Lung microvascular endothelial cell (primary cell): ENCODE results near the gene SNAP47. TPM values are rescaled to one million over a fixed set of nuclear protein-coding genes. Genes with fewer than 3 reads are reported as not detected.
A peak's percentile ranks its signal among the peaks of the same experiment; 100 is the strongest.

Experiments
- DNase-seq, 2 donors: peaks; one replicate each; pipeline versions ENCODE4 v3.0.0 to v3.0.0-alpha.2; 2010; ENCODE audit warnings: low read depth in 2 of 2
- total RNA-seq: library from RNA; depleted of rRNA; stranded (reverse); fragments of >200 nt; gene quantifications from 2 replicates; pipeline ENCODE4 v1.2.1, GENCODE V29; 2014

The SNAP47 gene
- total RNA-seq, 1 donor from 2014 or later = 28.0 TPM

DNA sequence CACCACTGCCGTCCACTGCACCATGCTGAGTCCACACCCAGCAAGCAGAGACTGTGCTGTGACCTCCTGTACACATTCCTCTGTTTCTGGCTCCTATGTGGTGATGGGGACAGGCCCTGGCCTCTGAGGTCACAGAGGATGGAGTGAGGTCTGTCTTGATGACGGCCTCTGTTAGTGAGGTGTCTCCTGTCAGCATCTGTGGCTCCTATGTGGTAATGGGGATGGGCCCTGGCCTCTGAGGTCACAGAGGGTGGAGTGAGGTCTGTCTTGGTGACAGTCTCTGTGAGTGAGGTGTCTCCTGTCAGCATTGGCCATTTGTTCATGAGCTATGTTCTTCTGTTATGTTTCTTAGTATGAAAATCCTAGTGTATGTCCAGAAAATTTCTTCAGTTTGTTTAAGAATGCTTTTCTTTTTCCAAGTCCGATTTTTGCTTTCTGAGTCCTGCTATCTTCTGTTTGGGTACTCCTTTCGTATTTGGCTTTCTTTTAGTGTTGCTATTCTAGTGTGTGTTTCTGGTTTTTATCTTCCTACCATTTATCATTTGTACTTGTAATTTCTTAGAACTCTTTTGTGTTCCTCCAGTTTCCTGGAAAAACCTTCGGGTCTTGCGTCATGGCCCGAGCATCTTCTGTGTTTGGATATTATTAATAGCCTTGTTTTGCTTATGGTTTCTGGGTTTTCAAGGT is 13.4 kb downstream of the SNAP47 start:
- DNase-seq = no peak

DNA sequence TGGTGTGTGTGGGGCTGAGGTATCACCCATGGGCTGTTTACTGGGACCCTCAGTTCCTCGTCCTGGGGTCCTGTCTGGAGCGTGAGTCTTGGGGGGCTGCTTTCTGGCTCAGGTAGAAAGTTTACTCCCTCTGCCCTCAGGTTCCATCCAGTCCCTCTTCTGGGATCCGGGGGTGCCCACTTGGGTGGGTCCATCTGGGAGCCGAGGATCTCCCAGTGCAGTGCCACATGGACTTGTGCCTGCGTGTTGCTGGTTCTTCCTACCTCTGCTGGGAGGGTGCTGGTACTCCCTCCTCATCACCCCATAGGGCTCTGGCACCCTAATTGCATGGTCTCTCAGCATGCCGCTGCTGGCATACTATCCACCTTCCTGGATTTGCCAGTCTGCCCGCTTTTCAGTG is 14.0 kb downstream of the SNAP47 start:
- DNase-seq = no peak

- no peak for DNase-seq
Observed at GRCh38 chr1:227749916-227750710, 14.9 kb downstream of the SNAP47 start.

DNA sequence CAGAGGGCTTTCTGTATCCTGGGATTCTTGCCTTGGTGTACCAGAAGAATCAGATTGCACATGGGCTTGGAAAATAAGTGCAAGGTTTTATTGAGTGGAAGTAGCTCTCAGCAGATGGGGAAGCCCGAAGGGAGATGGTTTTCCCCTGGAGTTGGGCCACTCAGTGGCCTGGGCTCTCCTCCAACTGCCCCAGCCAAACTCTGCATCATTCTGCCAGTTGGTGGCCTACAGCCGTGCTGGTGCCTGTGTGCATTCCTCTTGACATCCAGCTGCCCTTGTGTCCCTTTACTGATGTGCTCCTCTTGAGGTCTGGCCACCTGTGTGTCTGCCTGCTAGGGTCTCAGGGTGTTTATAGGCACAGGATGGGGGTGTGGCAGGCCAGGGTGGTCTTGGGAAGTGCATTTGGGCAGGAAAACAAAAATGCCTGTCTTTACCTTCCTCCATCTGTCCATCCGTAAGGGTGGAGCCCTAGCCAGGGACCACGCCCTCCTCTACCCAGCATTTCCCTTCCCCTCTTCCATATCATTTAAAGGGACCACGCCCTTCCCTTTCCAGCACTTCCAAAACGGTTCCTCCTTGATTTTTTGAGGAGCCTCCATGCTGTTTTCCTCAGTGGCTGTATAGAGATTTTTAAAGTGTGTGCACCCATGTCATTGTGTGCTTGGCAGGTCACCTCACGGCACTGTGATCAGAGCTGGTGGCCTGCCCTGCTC is 18.9 kb downstream of the SNAP47 start:
- DNase-seq = peak; percentile 17 to 29

DNA sequence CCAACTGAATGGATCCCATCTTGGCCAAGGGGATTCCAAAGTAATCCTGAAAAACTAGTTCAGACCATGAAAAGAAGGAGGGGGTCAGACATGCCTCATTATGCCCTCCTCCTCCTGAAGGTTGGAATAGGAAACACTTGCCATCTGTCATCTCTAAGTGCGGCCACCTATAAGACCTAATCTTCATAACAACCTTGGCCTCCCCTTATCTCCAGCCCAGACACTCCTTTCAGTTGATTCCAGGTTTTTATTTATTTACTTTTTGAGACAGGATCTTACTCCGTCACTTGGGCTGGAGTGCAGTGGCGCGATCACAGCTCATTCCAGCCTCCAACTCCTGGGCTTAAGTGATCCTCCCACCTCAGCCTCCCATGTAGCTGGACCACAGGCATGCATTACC is 19.7 kb downstream of the SNAP47 start:
- no peak for DNase-seq

GRCh38 chr1:227756172-227756959 is 21.1 kb downstream of the SNAP47 start:
- DNase-seq = no peak

DNA sequence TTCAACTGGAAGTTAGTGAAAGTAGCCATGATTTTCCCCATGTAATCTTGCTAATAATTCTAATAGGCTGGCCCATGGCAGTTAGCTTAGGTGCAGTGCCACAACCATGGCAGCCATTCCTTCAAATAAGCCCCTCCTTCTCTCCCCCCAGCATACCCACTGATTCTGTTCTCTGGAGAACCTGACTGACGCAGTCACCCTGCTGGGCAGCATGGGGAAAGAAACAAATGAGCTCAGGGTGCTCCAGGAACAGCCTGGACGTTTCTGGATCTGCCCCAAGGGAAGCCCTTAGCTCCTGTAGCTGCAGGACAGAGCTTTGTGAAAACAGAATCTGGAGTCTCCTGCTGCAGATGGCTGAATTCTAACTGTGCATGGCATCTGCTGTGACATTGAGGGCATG is 22.5 kb downstream of the SNAP47 start:
- DNase-seq = no peak

- DNase-seq = no peak
Observed at GRCh38 chr1:227758366-227758765, 23.1 kb downstream of the SNAP47 start.

DNA sequence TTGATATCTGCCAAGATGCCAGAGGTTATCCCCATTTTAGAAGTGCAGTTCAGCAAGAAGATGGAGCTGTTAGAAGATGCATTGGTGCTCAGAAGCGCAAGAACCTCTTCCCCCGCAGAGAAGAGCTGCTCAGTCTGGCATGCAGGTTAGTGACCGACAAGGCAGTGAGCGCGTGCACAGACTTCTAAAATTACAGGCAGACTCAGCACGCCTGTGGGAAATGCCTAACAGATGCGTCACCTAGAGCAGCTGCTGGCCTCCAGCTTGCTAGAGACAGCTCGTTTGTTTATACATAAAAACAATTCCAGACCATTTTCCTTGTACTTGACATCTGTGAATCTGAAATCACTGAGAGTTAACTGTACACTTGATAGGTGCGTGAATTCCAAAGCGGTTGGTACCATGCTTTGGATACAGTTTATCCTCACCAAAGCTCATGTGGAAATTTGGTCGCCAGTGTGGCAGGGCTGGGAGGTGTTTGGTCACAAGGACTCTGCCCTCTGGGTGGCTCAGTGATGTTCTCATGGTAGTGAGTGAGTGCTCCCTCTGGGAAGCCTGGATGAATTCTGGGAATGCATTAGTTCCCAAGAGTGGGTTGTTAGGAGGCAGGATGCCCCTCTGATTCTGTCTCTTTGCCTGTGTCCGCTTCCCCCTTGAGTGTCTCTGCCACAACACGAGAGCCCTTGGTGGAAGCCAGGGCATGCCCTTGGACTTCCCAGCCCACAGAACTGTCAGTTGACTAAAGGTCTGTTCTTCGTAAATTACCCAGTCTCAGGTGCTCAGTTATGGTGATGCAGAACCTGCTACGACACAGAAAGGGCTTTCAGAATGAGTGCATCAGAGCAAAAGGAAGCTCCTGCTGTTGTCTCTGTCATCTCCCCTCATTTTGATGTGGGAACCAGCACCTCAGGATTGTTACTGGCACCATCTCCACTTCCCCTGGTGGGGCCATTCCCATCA is 24.4 kb downstream of the SNAP47 start:
- peak; percentile 43 to 97 for DNase-seq

- DNase-seq = no peak
Observed at GRCh38 chr1:227760377-227760776, 25.1 kb downstream of the SNAP47 start.

DNA sequence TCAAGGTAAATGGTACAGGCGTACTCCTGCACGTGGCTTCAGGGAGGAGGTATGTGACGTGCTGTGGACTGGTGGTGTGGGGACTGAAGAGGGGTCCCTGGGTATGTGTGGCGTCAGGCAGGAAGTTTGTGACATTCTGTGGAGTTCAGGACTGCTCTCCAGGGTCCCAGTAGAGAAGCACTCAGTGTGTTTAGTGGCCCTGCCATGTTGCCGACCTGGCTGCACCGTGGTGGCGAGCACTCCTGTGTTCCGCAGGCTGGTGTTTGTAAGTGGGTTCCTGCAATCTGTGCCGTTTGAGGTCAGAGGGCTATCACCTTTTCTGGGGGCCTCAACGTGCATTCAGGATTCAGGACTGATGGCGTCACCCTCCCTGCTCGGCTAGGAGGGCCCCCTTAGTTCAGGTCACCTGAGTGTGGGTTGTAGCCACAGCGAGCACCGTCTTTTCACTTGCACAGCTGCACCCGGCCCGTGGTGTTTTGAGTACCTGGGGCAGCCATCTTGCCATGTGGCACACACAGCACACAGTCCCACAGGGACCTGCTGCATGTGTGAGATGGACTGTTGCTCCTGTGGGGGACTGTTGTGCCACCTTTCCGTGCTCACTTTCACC is 26.5 kb downstream of the SNAP47 start:
- DNase-seq = no peak

- DNase-seq = peak; percentile 82 to 84
Observed at GRCh38 chr1:227762231-227762911, 27.1 kb downstream of the SNAP47 start.

- no peak for DNase-seq
Observed at GRCh38 chr1:227763246-227764018, 28.2 kb downstream of the SNAP47 start.

GRCh38 chr1:227764019-227764391 is 28.8 kb downstream of the SNAP47 start:
- no peak for DNase-seq

- DNase-seq = no peak
Observed at GRCh38 chr1:227765261-227766014, 30.2 kb downstream of the SNAP47 start.

DNA sequence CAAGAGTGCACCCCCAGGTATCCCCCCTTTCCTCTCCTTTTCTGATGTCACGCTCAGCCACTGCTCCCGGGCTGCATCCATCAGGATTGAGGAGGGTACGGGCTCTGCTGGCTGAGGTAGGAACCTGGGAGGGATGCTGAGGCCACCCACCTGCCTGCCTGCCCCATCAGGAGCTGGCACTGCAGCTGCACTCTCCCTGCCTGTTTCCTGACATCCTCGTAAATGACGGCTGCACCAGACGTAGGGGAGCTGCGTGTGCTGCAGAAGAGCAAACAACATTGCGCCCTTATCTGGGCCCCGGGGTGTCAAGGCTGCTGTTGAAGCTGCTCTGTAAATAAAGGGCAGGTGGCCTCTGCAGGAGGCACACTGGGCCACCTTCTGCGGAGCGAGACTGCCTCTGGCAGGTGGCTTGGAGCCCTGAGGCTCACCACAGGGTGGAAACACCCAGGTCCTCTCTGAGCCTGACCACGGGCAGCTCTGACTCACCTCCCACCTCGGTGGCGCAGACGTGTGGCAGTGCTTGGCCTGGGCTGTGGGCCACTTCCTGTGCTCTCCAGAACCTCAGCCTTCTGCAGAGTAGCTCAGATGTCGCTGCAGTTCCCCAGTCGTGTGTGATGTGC is 30.9 kb downstream of the SNAP47 start:
- no peak for DNase-seq

GRCh38 chr1:227766653-227767277 is 31.5 kb downstream of the SNAP47 start:
- no peak for DNase-seq
